GM12874 (cell line): ENCODE measurements around the gene IGLL5.

Experiments used
- CTCF ChIP-seq: IDR thresholded peaks from 2 replicates; pipeline ENCODE4 v1.5.1; 2011; ENCODE audit warnings: low read depth, mild to moderate bottlenecking, control low read depth, low read length, moderate library complexity; ENCODE audit not compliant: insufficient read depth

The IGLL5 gene

GRCh38 chr22:22847241-22847640 lies 40.4 kb upstream of the IGLL5 start:
- no peak for TF ChIP-seq CTCF

- TF ChIP-seq CTCF = peak; percentile 96
These were observed 39.2 kb upstream of the IGLL5 start for GRCh38 chr22:22848364-22848866.

- TF ChIP-seq CTCF = no peak
These were observed 37.7 kb upstream of the IGLL5 start for GRCh38 chr22:22849640-22850610.

GRCh38 chr22:22851969-22852368 lies 35.6 kb upstream of the IGLL5 start:
- no peak for TF ChIP-seq CTCF

GRCh38 chr22:22853713-22854112 lies 33.9 kb upstream of the IGLL5 start:
- TF ChIP-seq CTCF = no peak

- TF ChIP-seq CTCF = no peak
These were observed 33.1 kb upstream of the IGLL5 start for GRCh38 chr22:22854466-22854865.

- no peak for TF ChIP-seq CTCF
These were observed 32.5 kb upstream of the IGLL5 start for GRCh38 chr22:22855085-22855484.
